ENCODE measurements around the gene SEMA4B. TPM values are rescaled to one million over a fixed set of nuclear protein-coding genes. Genes with fewer than 3 reads are reported as not detected.

SEMA4B gene
- total and polyA plus RNA-seq, 9 of the 15 experiments (the other 6 are each of a cell fraction or from before 2014, with no cell fraction given): 1.3 to 33.6 (median 11.0) TPM

- TF ChIP-seq ZBTB11 (CRISPR knock-in tag; IDR thresholded peaks at IDR 0.05) (no peak), NRF1 (conservative IDR thresholded peaks at IDR 0.05 in 1 of 2, IDR thresholded peaks at IDR 0.05 in 1 of 2) (peak; percentile 62 to 63), JUND (IDR thresholded peaks at IDR 0.05; ENCODE audit: borderline replicate concordance, low read depth, low read length) (peak; percentile 74), JUND (tag; IDR thresholded peaks at IDR 0.05; ENCODE audit: borderline replicate concordance, low read depth, low read length) (peak; percentile 48; the same call in 2 of the 3 replicates), XRCC5 (IDR thresholded peaks at IDR 0.05; ENCODE audit: low read depth, low read length) (peak; percentile 82; the same call in 1 of the 2 replicates), CREM (IDR thresholded peaks at IDR 0.05; ENCODE audit: low read depth) (peak; percentile 39), NEUROD1 (IDR thresholded peaks at IDR 0.05; ENCODE audit: borderline replicate concordance, low read depth, low read length, partially characterized antibody) (no peak), MEF2D (tag; conservative IDR thresholded peaks at IDR 0.05; ENCODE audit: low read depth) (peak; percentile 93), ATF1 (CRISPR knock-in tag; IDR thresholded peaks at IDR 0.05) (no peak), ATF1 (tag; IDR thresholded peaks at IDR 0.05) (peak; percentile 79), ZNF592 (IDR thresholded peaks at IDR 0.05) (no peak)
- TF ChIP-seq, protein P1, sequence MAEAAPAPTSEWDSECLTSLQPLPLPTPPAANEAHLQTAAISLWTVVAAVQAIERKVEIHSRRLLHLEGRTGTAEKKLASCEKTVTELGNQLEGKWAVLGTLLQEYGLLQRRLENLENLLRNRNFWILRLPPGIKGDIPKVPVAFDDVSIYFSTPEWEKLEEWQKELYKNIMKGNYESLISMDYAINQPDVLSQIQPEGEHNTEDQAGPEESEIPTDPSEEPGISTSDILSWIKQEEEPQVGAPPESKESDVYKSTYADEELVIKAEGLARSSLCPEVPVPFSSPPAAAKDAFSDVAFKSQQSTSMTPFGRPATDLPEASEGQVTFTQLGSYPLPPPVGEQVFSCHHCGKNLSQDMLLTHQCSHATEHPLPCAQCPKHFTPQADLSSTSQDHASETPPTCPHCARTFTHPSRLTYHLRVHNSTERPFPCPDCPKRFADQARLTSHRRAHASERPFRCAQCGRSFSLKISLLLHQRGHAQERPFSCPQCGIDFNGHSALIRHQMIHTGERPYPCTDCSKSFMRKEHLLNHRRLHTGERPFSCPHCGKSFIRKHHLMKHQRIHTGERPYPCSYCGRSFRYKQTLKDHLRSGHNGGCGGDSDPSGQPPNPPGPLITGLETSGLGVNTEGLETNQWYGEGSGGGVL (CRISPR knock-in tag; IDR thresholded peaks at IDR 0.05): no peak
- TF ChIP-seq, protein P2, sequence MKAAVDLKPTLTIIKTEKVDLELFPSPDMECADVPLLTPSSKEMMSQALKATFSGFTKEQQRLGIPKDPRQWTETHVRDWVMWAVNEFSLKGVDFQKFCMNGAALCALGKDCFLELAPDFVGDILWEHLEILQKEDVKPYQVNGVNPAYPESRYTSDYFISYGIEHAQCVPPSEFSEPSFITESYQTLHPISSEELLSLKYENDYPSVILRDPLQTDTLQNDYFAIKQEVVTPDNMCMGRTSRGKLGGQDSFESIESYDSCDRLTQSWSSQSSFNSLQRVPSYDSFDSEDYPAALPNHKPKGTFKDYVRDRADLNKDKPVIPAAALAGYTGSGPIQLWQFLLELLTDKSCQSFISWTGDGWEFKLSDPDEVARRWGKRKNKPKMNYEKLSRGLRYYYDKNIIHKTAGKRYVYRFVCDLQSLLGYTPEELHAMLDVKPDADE (conservative IDR thresholded peaks at IDR 0.05; ENCODE audit: control insufficient read depth, low read depth, low read length): no peak
- TF ChIP-seq, protein P3, sequence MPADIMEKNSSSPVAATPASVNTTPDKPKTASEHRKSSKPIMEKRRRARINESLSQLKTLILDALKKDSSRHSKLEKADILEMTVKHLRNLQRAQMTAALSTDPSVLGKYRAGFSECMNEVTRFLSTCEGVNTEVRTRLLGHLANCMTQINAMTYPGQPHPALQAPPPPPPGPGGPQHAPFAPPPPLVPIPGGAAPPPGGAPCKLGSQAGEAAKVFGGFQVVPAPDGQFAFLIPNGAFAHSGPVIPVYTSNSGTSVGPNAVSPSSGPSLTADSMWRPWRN (IDR thresholded peaks at IDR 0.05; ENCODE audit: low read depth): peak; percentile 28; the same call in 1 of the 2 replicates
Measured at GRCh38 chr15:90184119-90184785, 16.9 kb upstream of the SEMA4B start (continued).
